ENCODE results near the gene CMYA5.

Gene CMYA5

GRCh38 chr5:79800979-79801827 lies 111.6 kb downstream of the CMYA5 start:
- ATAC-seq: no peak

- no peak for ATAC-seq
Observed at GRCh38 chr5:79802406-79802805, 112.8 kb downstream of the CMYA5 start.

GRCh38 chr5:79803007-79803406 lies 113.4 kb downstream of the CMYA5 start:
- no peak for ATAC-seq

GRCh38 chr5:79806741-79807140 lies 117.1 kb downstream of the CMYA5 start:
- ATAC-seq: no peak

GRCh38 chr5:79809743-79810142 lies 120.1 kb downstream of the CMYA5 start:
- ATAC-seq: no peak

- ATAC-seq: no peak
Observed at GRCh38 chr5:79811081-79811480, 121.4 kb downstream of the CMYA5 start.

- ATAC-seq: no peak
Observed at GRCh38 chr5:79811904-79812303, 122.3 kb downstream of the CMYA5 start.

- ATAC-seq: no peak
Observed at GRCh38 chr5:79814699-79815098, 125.1 kb downstream of the CMYA5 start.

- ATAC-seq: no peak
Observed at GRCh38 chr5:79816014-79816413, 126.4 kb downstream of the CMYA5 start.

- no peak for ATAC-seq
Observed at GRCh38 chr5:79820648-79821047, 131.0 kb downstream of the CMYA5 start.

GRCh38 chr5:79824444-79824843 lies 134.8 kb downstream of the CMYA5 start:
- ATAC-seq: no peak

- ATAC-seq: no peak
Observed at GRCh38 chr5:79825802-79826201, 136.2 kb downstream of the CMYA5 start.

GRCh38 chr5:79827159-79827629 lies 137.6 kb downstream of the CMYA5 start:
- ATAC-seq: no peak

- ATAC-seq: no peak
Observed at GRCh38 chr5:79829260-79829659, 139.6 kb downstream of the CMYA5 start.

GRCh38 chr5:79831381-79832309 lies 142.0 kb downstream of the CMYA5 start:
- no peak for ATAC-seq

GRCh38 chr5:79832911-79833310 lies 143.3 kb downstream of the CMYA5 start:
- no peak for ATAC-seq

GRCh38 chr5:79834098-79834753 lies 144.6 kb downstream of the CMYA5 start:
- no peak for ATAC-seq

- no peak for ATAC-seq
Observed at GRCh38 chr5:79834754-79835714, 145.4 kb downstream of the CMYA5 start.

GRCh38 chr5:79837761-79838551 lies 148.3 kb downstream of the CMYA5 start:
- no peak for ATAC-seq

- no peak for ATAC-seq
Observed at GRCh38 chr5:79840084-79840990, 150.7 kb downstream of the CMYA5 start.

All from activated CD4-positive, CD25-positive, alpha-beta regulatory T cell treated with anti-CD3 and anti-CD28 coated beads, Interleukin-2, amount 50 U/mL, for 24 hours (primary cell).